Heart left ventricle (tissue), 13 donors: Measurements from ENCODE around the gene MOSPD3.

Source experiments
- CTCF ChIP-seq, 12 donors: fragments of 200-600 bp; sonication (generic) in 4 of 12; IDR thresholded peaks; one replicate each; pipeline versions ENCODE4 v1.5.0 to v1.8.0; 2018 to 2022; ENCODE audit warnings: antibody characterized with exemption in 12 of 12, mild to moderate bottlenecking in 5 of 12
- POLR2A ChIP-seq, 2 donors: fragments of 450-650 bp; IDR thresholded peaks; one replicate each; pipeline ENCODE4 v1.6.1; 2017; ENCODE audit warnings: antibody characterized with exemption in 2 of 2, mild to moderate bottlenecking in 2 of 2, moderate library complexity in 2 of 2
- donor health status: ischemic (EF 13 %, LVEDD 7.1; RV severe dilation, severe dysfunction).
- donor health status: DM: no; HTN: yes; CAD: no.
- donor health status: DM: no; HTN: no; CAD: no.
- donor health status: ischemic (EF 25% LVEDD 6.9; RV normal size, moderate dysfunction).
- donor health status: ischemic (EF 25% LVEDD 5.7; RV mildly dilated, moderate dysfunction).
- donor health status: ischemic (EF 35%, LVEDD 5.7; RV mildly dilated, moderate dysfunction).
- donor health status: nonischemic (EF 11% LVEDD 7.7; RV severe dilation, severe dysfunction).
- donor health status: DM: yes; HTN: yes; CAD: no.
- donor health status: PGD.
- donor health status: ischemic (EF 29% LVEDD 5.4; RV normal size, mild dysfunction).
- donor health status: nonischemic (EF 23%, LVEDD 6.1; RV moderate dilation, normal function).

GRCh38 chr7:100565133-100565571 lies 47.2 kb upstream of the MOSPD3 start:
- TF ChIP-seq CTCF (IDR thresholded peaks at IDR 0.05) (no peak), POLR2A (IDR thresholded peaks at IDR 0.05) (no peak)
